ENCODE data around the gene PMEPA1. TPM values are rescaled to one million over a fixed set of nuclear protein-coding genes. Genes with fewer than 3 reads are reported as not detected.
A peak's percentile ranks its signal among the peaks of the same experiment; 100 is the strongest.

PMEPA1 gene
- total RNA-seq, 2 experiments from 2014 or later = 1.4 to 3.7 TPM

GRCh38 chr20:57711311-57711712, 1.5 kb upstream of the PMEPA1 start:
- Histone ChIP-seq H3K79me2 (ENCODE audit: insufficient read depth, low read depth, low read length) (peaks cover 13% of the 10 kb centered on the region; the same call in 1 of the 2 replicates), H3K9me2 (ENCODE audit: insufficient read depth, low read length) (no peaks in the 10 kb centered on the region), H3K4me1 (ENCODE audit: insufficient read depth, low read length, poor library complexity, severe bottlenecking) (peaks cover 36% of the 10 kb centered on the region), H4K20me1 (ENCODE audit: insufficient read depth, low read length) (peaks cover 6% of the 10 kb centered on the region; the same call in 1 of the 2 replicates), H3K4me2 (ENCODE audit: low read length) (peak overlapping the region; percentile 93), H2AFZ (ENCODE audit: low read length) (peak overlapping the region; percentile 72; the same call in 1 of the 2 replicates), H3K9me3 (ENCODE audit: low read length) (no peaks in the 10 kb centered on the region), H3K4me3 (ENCODE audit: low read depth, low read length, poor library complexity, severe bottlenecking) (peak overlapping the region; percentile 75), H3K27ac (ENCODE audit: low read depth, low read length, poor library complexity, severe bottlenecking) (peak overlapping the region; percentile 34), H3K36me3 (ENCODE audit: insufficient read depth, low read length) (no peaks in the 10 kb centered on the region)
- TF ChIP-seq, protein P1, sequence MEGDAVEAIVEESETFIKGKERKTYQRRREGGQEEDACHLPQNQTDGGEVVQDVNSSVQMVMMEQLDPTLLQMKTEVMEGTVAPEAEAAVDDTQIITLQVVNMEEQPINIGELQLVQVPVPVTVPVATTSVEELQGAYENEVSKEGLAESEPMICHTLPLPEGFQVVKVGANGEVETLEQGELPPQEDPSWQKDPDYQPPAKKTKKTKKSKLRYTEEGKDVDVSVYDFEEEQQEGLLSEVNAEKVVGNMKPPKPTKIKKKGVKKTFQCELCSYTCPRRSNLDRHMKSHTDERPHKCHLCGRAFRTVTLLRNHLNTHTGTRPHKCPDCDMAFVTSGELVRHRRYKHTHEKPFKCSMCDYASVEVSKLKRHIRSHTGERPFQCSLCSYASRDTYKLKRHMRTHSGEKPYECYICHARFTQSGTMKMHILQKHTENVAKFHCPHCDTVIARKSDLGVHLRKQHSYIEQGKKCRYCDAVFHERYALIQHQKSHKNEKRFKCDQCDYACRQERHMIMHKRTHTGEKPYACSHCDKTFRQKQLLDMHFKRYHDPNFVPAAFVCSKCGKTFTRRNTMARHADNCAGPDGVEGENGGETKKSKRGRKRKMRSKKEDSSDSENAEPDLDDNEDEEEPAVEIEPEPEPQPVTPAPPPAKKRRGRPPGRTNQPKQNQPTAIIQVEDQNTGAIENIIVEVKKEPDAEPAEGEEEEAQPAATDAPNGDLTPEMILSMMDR (conservative IDR thresholded peaks at IDR 0.05; ENCODE audit: low read length) = 0 out of 2 replicates have a peak, but pooled peaks have one; percentile 39
- no peak for TF ChIP-seq EZH2phosphoT487 (IDR thresholded peaks at IDR 0.05; ENCODE audit: borderline replicate concordance, low read depth, low read length)
- CTCF ChIA-PET (ENCODE audit: unreplicated experiment) = interaction anchor here (1.5 kb wide), 1 partner anchor 29 kb away, joined by 6 read pairs; no protein-coding TSS in a partner anchor
- no peak for DNase-seq (ENCODE audit: low spot score)
- intact Hi-C loops (cut with micrococcal nuclease; ENCODE audit: unreplicated experiment) = loop anchor here (2.0 kb wide), 1 partner anchor 57 kb away; no protein-coding TSS in a partner anchor
- POLR2A ChIA-PET = interaction anchor here (0.6 to 2.5 kb wide), 2 partner anchors 30 to 111 kb away, joined by 3 to 16 read pairs; no protein-coding TSS in a partner anchor
- no TSS peak for BruUV-seq (replicated peaks)

- no peak for DNase-seq (ENCODE audit: low spot score)
- Histone ChIP-seq H2AFZ (ENCODE audit: low read length) (peak overlapping the region; percentile 72), H3K79me2 (ENCODE audit: insufficient read depth, low read depth, low read length) (peaks cover 14% of the 10 kb centered on the region; the same call in 1 of the 2 replicates), H3K4me1 (ENCODE audit: insufficient read depth, low read length, poor library complexity, severe bottlenecking) (peaks cover 40% of the 10 kb centered on the region), H3K4me2 (ENCODE audit: low read length) (peak overlapping the region; percentile 93), H3K9me3 (ENCODE audit: low read length) (no peaks in the 10 kb centered on the region), H3K9me2 (ENCODE audit: insufficient read depth, low read length) (no peaks in the 10 kb centered on the region), H3K36me3 (ENCODE audit: insufficient read depth, low read length) (no peaks in the 10 kb centered on the region), H4K20me1 (ENCODE audit: insufficient read depth, low read length) (peaks cover 6% of the 10 kb centered on the region; the same call in 1 of the 2 replicates), H3K27ac (ENCODE audit: low read depth, low read length, poor library complexity, severe bottlenecking) (peak overlapping the region; percentile 34), H3K4me3 (ENCODE audit: low read depth, low read length, poor library complexity, severe bottlenecking) (peak overlapping the region; percentile 75)
- TF ChIP-seq EZH2phosphoT487 (IDR thresholded peaks at IDR 0.05; ENCODE audit: borderline replicate concordance, low read depth, low read length) = no peak
- TF ChIP-seq, protein P1 (conservative IDR thresholded peaks at IDR 0.05; ENCODE audit: low read length) = no peak
- intact Hi-C loops (cut with micrococcal nuclease; ENCODE audit: unreplicated experiment) = loop anchor here (1.0 to 2.0 kb wide), 2 partner anchors 31 to 56 kb away; no protein-coding TSS in a partner anchor
- POLR2A ChIA-PET = interaction anchor here (0.6 to 2.5 kb wide), 3 partner anchors 30 to 111 kb away, joined by 3 to 16 read pairs (median 3); no protein-coding TSS in a partner anchor
- BruUV-seq (replicated peaks) = no TSS peak
- CTCF ChIA-PET (ENCODE audit: unreplicated experiment) = interaction anchor here (1.5 kb wide), 1 partner anchor 29 kb away, joined by 6 read pairs; no protein-coding TSS in a partner anchor
Measured at GRCh38 chr20:57710841-57711240, 1.0 kb upstream of the PMEPA1 start.

All from OCI-LY7 (cell line).